ENCODE data around the gene TMEM175.
"Not testable (repeated sequence)": the region's sequence is repeated elsewhere in the genome, so short reads cannot be mapped to it uniquely, and the experiment has no call there.

- TF ChIP-seq CTCF (conservative IDR thresholded peaks at IDR 0.05; ENCODE audit: low read length); EZH2phosphoT487 (IDR thresholded peaks at IDR 0.05; ENCODE audit: borderline replicate concordance, low read depth, low read length): not testable (repeated sequence)
Measured at GRCh38 chr4:976016-976415, 43.8 kb downstream of the TMEM175 start.

All from OCI-LY7 (cell line).